HepG2 (cell line): ENCODE data around the gene RTP3. TPM values are rescaled to one million over a fixed set of nuclear protein-coding genes. Genes with fewer than 3 reads are reported as not detected.

Experiments
- ATAC-seq: fragments of 200-7000 bp; cut with Tn5 transposase; 3 replicates; pipeline ENCODE4 v1.9.1; 2020; ENCODE audit warnings: mild to moderate bottlenecking, moderate library complexity
- BruUV-seq: library from RNA; stranded (reverse); fragments of 400-500 nt; replicated peaks from 2 replicates; lab custom pipeline; 2021; lab: Mats Ljungman, UMichigan
- CTCF ChIA-PET: fragments of 300-600 bp; formaldehyde crosslinking; extraction: SDS; loops from one replicate; lab custom pipeline; 2021; ENCODE audit warnings: low total read pairs, inconsistent platforms, low intra/inter-chr PET ratio; lab: Yijun Ruan, JAX
- POLR2A ChIA-PET: fragments of 350-600 bp; sonication (Branson Sonifier 250); formaldehyde crosslinking; loops from one replicate; lab custom pipeline; 2020; ENCODE audit warnings: antibody characterized with exemption, inconsistent platforms; lab: Yijun Ruan, JAX
- DNase-seq: peaks from one replicate; pipeline ENCODE4 v3.0.0-alpha.2; 2015; ENCODE audit warnings: low spot score
- FAIRE-seq: peaks from 3 replicates; lab custom pipeline; 2011; peaks lifted over from hg19 to GRCh38; lab: Jason Lieb, UNC
- H2AFZ ChIP-seq: one replicate; pipeline ENCODE4 v1.6.1; 2011; ENCODE audit warnings: low read length, inconsistent platforms
- H3K27ac ChIP-seq: fragments of 300-600 bp; 3 replicates; pipeline ENCODE4 v1.8.0; 2011; ENCODE audit warnings: mixed run types, mild to moderate bottlenecking, mixed read lengths, low read length, inconsistent platforms; ENCODE audit not compliant: insufficient read depth; ENCODE audit errors: extremely low read length
- H3K27me3 ChIP-seq, 2 experiments: fragments of 200-600 bp in 1 of 2; 2 replicates in 1 of 2; 3 replicates in 1 of 2; pipeline versions ENCODE4 v1.6.0 to v1.8.0; 2011; ENCODE audit warnings: low read length in 2 of 2, mild to moderate bottlenecking in 2 of 2, moderate library complexity in 2 of 2, inconsistent platforms in 1 of 2; ENCODE audit not compliant: insufficient read depth in 2 of 2, control insufficient read depth in 1 of 2
- H3K36me3 ChIP-seq, 2 experiments: fragments of 200-600 bp in 1 of 2; replicated peaks in 1 of 2; 2 replicates in 1 of 2; 3 replicates in 1 of 2; pipeline versions ENCODE4 v1.5.1 to v1.8.0; 2011; ENCODE audit warnings: low read length in 2 of 2, inconsistent platforms in 1 of 2; ENCODE audit not compliant: insufficient read depth in 2 of 2, control insufficient read depth in 1 of 2
- H3K4me1 ChIP-seq: 2 replicates; pipeline ENCODE4 v1.5.1; 2012; ENCODE audit warnings: low read length, inconsistent platforms; ENCODE audit not compliant: insufficient read depth
- H3K4me2 ChIP-seq: 2 replicates; pipeline ENCODE4 v1.6.0; 2011; ENCODE audit warnings: low read depth, low read length, inconsistent platforms
- H3K4me3 ChIP-seq, 3 experiments: fragments of 200-600 bp in 1 of 3; sonication (generic), shearing (Covaris generic) in 1 of 3; replicated peaks in 1 of 3; 2 replicates each; pipeline ENCODE4 v1.5.1; 2011 to 2016; ENCODE audit warnings: low read length in 3 of 3, inconsistent platforms in 2 of 3, low read depth in 2 of 3, mild to moderate bottlenecking in 2 of 3, control low read depth in 1 of 3, mixed read lengths in 1 of 3; ENCODE audit not compliant: insufficient read depth in 1 of 3
- H3K79me2 ChIP-seq: one replicate; pipeline ENCODE4 v1.6.1; 2011; ENCODE audit warnings: low read length, inconsistent platforms; ENCODE audit not compliant: insufficient read depth
- H3K9ac ChIP-seq: 2 replicates; pipeline ENCODE4 v1.6.0; 2011; ENCODE audit warnings: mild to moderate bottlenecking, low read depth, low read length, inconsistent platforms; ENCODE audit not compliant: insufficient read depth
- H3K9me3 ChIP-seq: 2 replicates; pipeline ENCODE4 v1.5.1; 2012; ENCODE audit warnings: mild to moderate bottlenecking, low read length
- H4K20me1 ChIP-seq: 2 replicates; pipeline ENCODE4 v1.6.0; 2011; ENCODE audit warnings: inconsistent platforms, mild to moderate bottlenecking, low read length, moderate library complexity; ENCODE audit not compliant: insufficient read depth
- BCLAF1 ChIP-seq: fragments of 450-650 bp; IDR thresholded peaks from 2 replicates; pipeline ENCODE4 v1.6.1; 2017; ENCODE audit warnings: mild to moderate bottlenecking
- ZNF770 ChIP-seq: sonication (generic); formaldehyde crosslinking; IDR thresholded peaks from 2 replicates; pipeline ENCODE4 v1.5.0; 2020; ENCODE audit warnings: mild to moderate bottlenecking, missing genetic modification reagents
- WGBS: methylation state at CpG from one replicate; pipeline ENCODE4 v1.1.6; 2017; ENCODE audit warnings: low lambda C conversion rate; 5-methylcytosine and 5-hydroxymethylcytosine counted together
- in situ Hi-C: cut with HindIII; loops from 2 replicates; pipeline ENCODE4 v1.10.0; 2017; ENCODE audit warnings: low pct_unique_long_range_greater_than_20kb; ENCODE audit not compliant: extremely low pct_ligation_motif_present
- intact Hi-C: fragments of 100-400 bp; cut with micrococcal nuclease; formaldehyde crosslinking; loops from one replicate; pipeline ENCODE4 v1.10.0; 2022; ENCODE audit not compliant: unreplicated experiment
- polyA plus RNA-seq, 8 experiments: library from polyadenylated mRNA; depleted of rRNA in 3 of 8; stranded (reverse) in 7 of 8; unstranded in 1 of 8; fragments of >200 nt; fragmentation: Illumina TruSeq in 4 of 8; extraction: Trizol in 4 of 8; gene quantifications; 2 replicates each; pipeline versions ENCODE4 v1.2.1 to v1.2.3, GENCODE V29; 2011 to 2016; ENCODE audit warnings: low read depth in 4 of 8, missing spikeins in 1 of 8, mixed read lengths in 1 of 8; ENCODE audit not compliant: insufficient read depth in 1 of 8
- total RNA-seq, 5 experiments: library from RNA; depleted of rRNA; stranded (reverse); fragments of >200 nt; fragmentation: Illumina TruSeq; extraction: Trizol; gene quantifications; 2 replicates each; pipeline ENCODE4 v1.2.3, GENCODE V29; 2016; ENCODE audit warnings: low read depth in 1 of 5

Gene RTP3
- total and polyA plus RNA-seq, 2 of the 13 experiments (the other 11 are each of a cell fraction or from before 2014, with no cell fraction given), result 0.09 TPM; not detected in 1

GRCh38 chr3:46467562-46467961 is 30.2 kb upstream of the RTP3 start:
- POLR2A ChIA-PET, result no interaction called here
- CTCF ChIA-PET, result no interaction called here
- H3K27me3 ChIP-seq, result peaks cover 2 to 3% of the 10 kb centered on the region in 2 experiments; a peak in 2 of 5 replicates
- WGBS, result 45% methylated on average over 4 of the region's 4 CpGs
- H3K27ac ChIP-seq, result no peak overlapping the region
- ATAC-seq (no peak), FAIRE-seq (no peak), DNase-seq (no peak)
- BruUV-seq, result no TSS peak
- no peaks in the 10 kb centered on the region for H3K79me2 ChIP-seq
- no peak overlapping the region for H3K4me3 ChIP-seq
- H3K4me1 ChIP-seq, result no peaks in the 10 kb centered on the region
- intact Hi-C loops (no loop called here), in situ Hi-C loops (no loop called here)
- H2AFZ ChIP-seq, result no peak overlapping the region
- H3K4me2 ChIP-seq, result no peak overlapping the region
- no peaks in the 10 kb centered on the region for H3K9me3 ChIP-seq
- H3K9ac ChIP-seq, result no peak overlapping the region
- no peaks in the 10 kb centered on the region for H4K20me1 ChIP-seq
- no peak for TF ChIP-seq BCLAF1
- peak; percentile 59 for TF ChIP-seq ZNF770 (CRISPR knock-in tag)
- H3K36me3 ChIP-seq, result no peaks in the 10 kb centered on the region
